T-helper 1 cell treated with Interleukin-12 subunit alpha and Interleukin-12 subunit beta and Interleukin-4 antibody, amounts not matched to agents 30 μg/mL and 1 μg/mL, for 36 hours (primary cell): Measurements from ENCODE around the gene SERPINB3.
"Not testable (repeated sequence)": the region's sequence is repeated elsewhere in the genome, so short reads cannot be mapped to it uniquely, and the experiment has no call there.

Experiments used
- H3K27ac Mint-ChIP-seq: one replicate; pipeline ENCODE4 v1.8.0; 2021; ENCODE audit warnings: mild to moderate bottlenecking, mixed read lengths
- H3K27me3 Mint-ChIP-seq: one replicate; pipeline ENCODE4 v1.8.0; 2021; ENCODE audit warnings: low read depth, mixed read lengths
- H3K36me3 Mint-ChIP-seq: one replicate; pipeline ENCODE4 v1.8.0; 2021; ENCODE audit warnings: low read depth, mixed read lengths
- H3K4me1 Mint-ChIP-seq: one replicate; pipeline ENCODE4 v1.8.0; 2021; ENCODE audit warnings: low read depth, mixed read lengths
- H3K4me3 Mint-ChIP-seq: one replicate; pipeline ENCODE4 v1.8.0; 2021; ENCODE audit warnings: mild to moderate bottlenecking, moderate library complexity, mixed read lengths
- H3K9me3 Mint-ChIP-seq: one replicate; pipeline ENCODE4 v1.8.0; 2021; ENCODE audit warnings: mixed read lengths

SERPINB3 gene

GRCh38 chr18:63661750-63662149 is at the start of gene SERPINB3:
Gene SERPINB3, minus strand, starts transcription at chr18:63661893. Its CDS starts 677 bp downstream, at chr18:63661216.
- not testable (repeated sequence) for H3K36me3 Mint-ChIP-seq, H3K4me1 Mint-ChIP-seq, H3K9me3 Mint-ChIP-seq, H3K27ac Mint-ChIP-seq, H3K27me3 Mint-ChIP-seq, H3K4me3 Mint-ChIP-seq

- Mint-ChIP-seq H3K27me3 (no peaks in the 10 kb centered on the region), H3K36me3 (no peaks in the 10 kb centered on the region), H3K4me3 (no peak overlapping the region), H3K9me3 (peaks cover 4% of the 10 kb centered on the region), H3K27ac (no peak overlapping the region), H3K4me1 (no peaks in the 10 kb centered on the region)
Measured at GRCh38 chr18:63708650-63709049, 47.0 kb upstream of the SERPINB3 start.

- Mint-ChIP-seq H3K4me1 (no peaks in the 10 kb centered on the region), H3K36me3 (no peaks in the 10 kb centered on the region), H3K4me3 (no peak overlapping the region)
Measured at GRCh38 chr18:63707816-63708215, 46.1 kb upstream of the SERPINB3 start.

GRCh38 chr18:63705401-63705800 is 43.7 kb upstream of the SERPINB3 start:
- no peak overlapping the region for H3K27ac Mint-ChIP-seq
- H3K27me3 Mint-ChIP-seq: no peaks in the 10 kb centered on the region
- H3K9me3 Mint-ChIP-seq: no peaks in the 10 kb centered on the region
- no peak overlapping the region for H3K4me3 Mint-ChIP-seq
- H3K36me3 Mint-ChIP-seq: no peaks in the 10 kb centered on the region
- no peaks in the 10 kb centered on the region for H3K4me1 Mint-ChIP-seq

More at GRCh38 chr18:63707816-63708215, 46.1 kb upstream of the SERPINB3 start:
- no peak overlapping the region for H3K27ac Mint-ChIP-seq
- H3K9me3 Mint-ChIP-seq: no peaks in the 10 kb centered on the region
- no peaks in the 10 kb centered on the region for H3K27me3 Mint-ChIP-seq

GRCh38 chr18:63702660-63703059 is 41.0 kb upstream of the SERPINB3 start, which contains the start of gene SERPINB11:
Gene SERPINB11, plus strand, starts transcription at chr18:63702960. Its CDS starts 7,234 bp downstream, at chr18:63710194.
- no peak within 1 kb of the TSS for H3K27ac Mint-ChIP-seq
- H3K4me1 Mint-ChIP-seq: no peaks in the 10 kb centered on the region
- H3K27me3 Mint-ChIP-seq: no peaks in the 10 kb centered on the region
- no peaks in the 10 kb centered on the region for H3K36me3 Mint-ChIP-seq
- no peaks in the 10 kb centered on the region for H3K9me3 Mint-ChIP-seq
- H3K4me3 Mint-ChIP-seq: no peak within 1 kb of the TSS

- H3K9me3 Mint-ChIP-seq: no peaks in the 10 kb centered on the region
- no peaks in the 10 kb centered on the region for H3K4me1 Mint-ChIP-seq
- no peak overlapping the region for H3K4me3 Mint-ChIP-seq
- H3K27me3 Mint-ChIP-seq: no peaks in the 10 kb centered on the region
- H3K27ac Mint-ChIP-seq: no peak overlapping the region
- no peaks in the 10 kb centered on the region for H3K36me3 Mint-ChIP-seq
Measured at GRCh38 chr18:63701952-63702351, 40.3 kb upstream of the SERPINB3 start.

GRCh38 chr18:63700501-63700900 is 38.8 kb upstream of the SERPINB3 start:
- Mint-ChIP-seq H3K27ac (no peak overlapping the region), H3K4me1 (no peaks in the 10 kb centered on the region), H3K36me3 (no peaks in the 10 kb centered on the region), H3K4me3 (no peak overlapping the region), H3K9me3 (no peaks in the 10 kb centered on the region), H3K27me3 (no peaks in the 10 kb centered on the region)

GRCh38 chr18:63697097-63697660 is 35.5 kb upstream of the SERPINB3 start:
- no peaks in the 10 kb centered on the region for H3K27me3 Mint-ChIP-seq
- no peak overlapping the region for H3K4me3 Mint-ChIP-seq
- no peaks in the 10 kb centered on the region for H3K36me3 Mint-ChIP-seq
- H3K4me1 Mint-ChIP-seq: no peaks in the 10 kb centered on the region
- H3K9me3 Mint-ChIP-seq: peaks cover 3% of the 10 kb centered on the region
- no peak overlapping the region for H3K27ac Mint-ChIP-seq

- peaks cover 3% of the 10 kb centered on the region for H3K9me3 Mint-ChIP-seq
- no peaks in the 10 kb centered on the region for H3K4me1 Mint-ChIP-seq
- no peak overlapping the region for H3K27ac Mint-ChIP-seq
- H3K36me3 Mint-ChIP-seq: no peaks in the 10 kb centered on the region
- no peak overlapping the region for H3K4me3 Mint-ChIP-seq
- no peaks in the 10 kb centered on the region for H3K27me3 Mint-ChIP-seq
Measured at GRCh38 chr18:63689064-63689463, 27.4 kb upstream of the SERPINB3 start.

- Mint-ChIP-seq H3K27ac (no peak overlapping the region), H3K36me3 (no peaks in the 10 kb centered on the region), H3K4me1 (no peaks in the 10 kb centered on the region), H3K27me3 (no peaks in the 10 kb centered on the region), H3K9me3 (no peaks in the 10 kb centered on the region), H3K4me3 (no peak overlapping the region)
Measured at GRCh38 chr18:63686871-63687270, 25.2 kb upstream of the SERPINB3 start.

GRCh38 chr18:63684718-63685117 is 23.0 kb upstream of the SERPINB3 start:
- no peaks in the 10 kb centered on the region for H3K27me3 Mint-ChIP-seq
- no peaks in the 10 kb centered on the region for H3K36me3 Mint-ChIP-seq
- H3K4me1 Mint-ChIP-seq: no peaks in the 10 kb centered on the region
- H3K9me3 Mint-ChIP-seq: no peaks in the 10 kb centered on the region
- no peak overlapping the region for H3K4me3 Mint-ChIP-seq
- no peak overlapping the region for H3K27ac Mint-ChIP-seq

- Mint-ChIP-seq H3K27me3 (no peaks in the 10 kb centered on the region), H3K36me3 (no peaks in the 10 kb centered on the region), H3K9me3 (no peaks in the 10 kb centered on the region), H3K27ac (no peak overlapping the region), H3K4me1 (no peaks in the 10 kb centered on the region), H3K4me3 (no peak overlapping the region)
Measured at GRCh38 chr18:63683890-63684289, 22.2 kb upstream of the SERPINB3 start.

- no peaks in the 10 kb centered on the region for H3K4me1 Mint-ChIP-seq
- no peak overlapping the region for H3K27ac Mint-ChIP-seq
Measured at GRCh38 chr18:63683152-63683551, 21.5 kb upstream of the SERPINB3 start.

GRCh38 chr18:63681449-63682340 is 20.0 kb upstream of the SERPINB3 start:
- Mint-ChIP-seq H3K9me3 (no peaks in the 10 kb centered on the region), H3K4me1 (no peaks in the 10 kb centered on the region), H3K4me3 (no peak overlapping the region), H3K36me3 (no peaks in the 10 kb centered on the region), H3K27me3 (no peaks in the 10 kb centered on the region), H3K27ac (no peak overlapping the region)

More at GRCh38 chr18:63683152-63683551, 21.5 kb upstream of the SERPINB3 start:
- Mint-ChIP-seq H3K36me3 (no peaks in the 10 kb centered on the region), H3K27me3 (no peaks in the 10 kb centered on the region), H3K9me3 (no peaks in the 10 kb centered on the region), H3K4me3 (no peak overlapping the region)
